Esophagus squamous epithelium (tissue), 4 donors: ENCODE measurements around the gene STRIP2.

Experiments
- POLR2A ChIP-seq, 4 donors: fragments of 450-650 bp; IDR thresholded peaks; one replicate each; pipeline ENCODE4 v1.6.1; 2017; ENCODE audit warnings: antibody characterized with exemption in 4 of 4, mild to moderate bottlenecking in 4 of 4, moderate library complexity in 3 of 4
- TF ChIP-seq, protein P1 (sequence below), 6 experiments: fragments of 450-650 bp in 4 of 6; fragments of 200-600 bp in 2 of 6; sonication (generic) in 2 of 6; IDR thresholded peaks; one replicate each; pipeline ENCODE4 v1.5.1; 2016 to 2019; ENCODE audit warnings: antibody characterized with exemption in 6 of 6, mild to moderate bottlenecking in 4 of 6, moderate library complexity in 4 of 6

DNA sequence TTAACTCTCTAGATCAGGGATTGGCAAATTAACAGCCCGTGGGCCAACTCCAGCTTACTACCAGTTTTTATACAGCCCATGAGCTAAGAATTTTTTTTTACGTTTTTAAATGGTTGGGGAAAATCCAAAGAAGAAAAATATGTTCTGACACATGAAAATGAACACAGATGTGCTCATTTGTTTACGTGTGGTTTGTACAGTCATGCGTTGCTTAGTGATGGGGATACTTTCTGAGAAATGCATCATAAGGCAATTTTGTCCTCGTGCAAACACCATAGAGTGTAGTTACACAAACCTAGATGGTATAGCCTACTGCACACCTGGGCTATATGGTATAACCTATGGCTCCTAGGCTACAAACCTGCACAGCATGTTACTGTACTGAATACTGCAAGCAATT, 59.8 kb downstream of the STRIP2 start:
- TF ChIP-seq, protein P1, sequence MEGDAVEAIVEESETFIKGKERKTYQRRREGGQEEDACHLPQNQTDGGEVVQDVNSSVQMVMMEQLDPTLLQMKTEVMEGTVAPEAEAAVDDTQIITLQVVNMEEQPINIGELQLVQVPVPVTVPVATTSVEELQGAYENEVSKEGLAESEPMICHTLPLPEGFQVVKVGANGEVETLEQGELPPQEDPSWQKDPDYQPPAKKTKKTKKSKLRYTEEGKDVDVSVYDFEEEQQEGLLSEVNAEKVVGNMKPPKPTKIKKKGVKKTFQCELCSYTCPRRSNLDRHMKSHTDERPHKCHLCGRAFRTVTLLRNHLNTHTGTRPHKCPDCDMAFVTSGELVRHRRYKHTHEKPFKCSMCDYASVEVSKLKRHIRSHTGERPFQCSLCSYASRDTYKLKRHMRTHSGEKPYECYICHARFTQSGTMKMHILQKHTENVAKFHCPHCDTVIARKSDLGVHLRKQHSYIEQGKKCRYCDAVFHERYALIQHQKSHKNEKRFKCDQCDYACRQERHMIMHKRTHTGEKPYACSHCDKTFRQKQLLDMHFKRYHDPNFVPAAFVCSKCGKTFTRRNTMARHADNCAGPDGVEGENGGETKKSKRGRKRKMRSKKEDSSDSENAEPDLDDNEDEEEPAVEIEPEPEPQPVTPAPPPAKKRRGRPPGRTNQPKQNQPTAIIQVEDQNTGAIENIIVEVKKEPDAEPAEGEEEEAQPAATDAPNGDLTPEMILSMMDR (IDR thresholded peaks at IDR 0.05): no peak
- TF ChIP-seq POLR2A (IDR thresholded peaks at IDR 0.05): no peak
